ENCODE measurements around the gene SSTR5.

The SSTR5 gene

GRCh38 chr16:1127101-1127500, 54.6 kb downstream of the SSTR5 start:
- no peak for DNase-seq

GRCh38 chr16:1127971-1128715, 55.6 kb downstream of the SSTR5 start:
- DNase-seq, result no peak

- DNase-seq, result no peak
Measured at GRCh38 chr16:1129106-1129960, 56.8 kb downstream of the SSTR5 start.

DNA sequence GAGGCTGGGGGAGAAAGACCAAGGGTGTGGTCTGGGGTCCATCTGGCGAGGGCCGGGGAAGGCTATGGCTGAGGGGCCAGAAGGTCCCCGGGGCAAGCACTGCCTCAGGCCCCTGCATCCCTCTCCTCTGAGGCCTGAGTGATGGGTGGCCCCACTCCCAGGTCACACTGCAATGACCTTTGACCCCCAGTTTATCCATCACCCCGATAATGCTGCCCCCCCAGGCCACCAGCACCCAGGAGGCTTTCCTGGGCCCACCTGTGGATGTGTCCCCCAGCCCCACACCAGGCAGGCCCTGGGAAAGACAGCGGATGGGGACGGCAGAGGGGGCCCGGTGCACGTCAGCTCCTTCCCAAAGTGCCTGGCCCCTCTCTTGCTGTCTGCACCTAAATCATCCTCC, 57.8 kb downstream of the SSTR5 start:
- no peak for DNase-seq

Data from activated CD8-positive, alpha-beta memory T cell treated with anti-CD3 and anti-CD28 coated beads, Interleukin-2, amount 50 U/mL, for 4 hours (primary cell).